Globus pallidus (tissue), 1 donor: ENCODE measurements around the gene DNAH17.

Experiments used
- DNase-seq: peaks from one replicate; pipeline ENCODE4 v3.0.0-alpha.2; 2015; ENCODE audit warnings: low spot score

The DNAH17 gene

GRCh38 chr17:78393575-78393974, 183.6 kb downstream of the DNAH17 start:
- DNase-seq = no peak

GRCh38 chr17:78392295-78392694, 184.9 kb downstream of the DNAH17 start:
- DNase-seq = no peak

- no peak for DNase-seq
Measured at GRCh38 chr17:78391843-78392242, 185.4 kb downstream of the DNAH17 start.

GRCh38 chr17:78391051-78391431, 186.2 kb downstream of the DNAH17 start:
- DNase-seq = no peak

GRCh38 chr17:78390241-78391050, 186.8 kb downstream of the DNAH17 start:
- no peak for DNase-seq

- DNase-seq = peak; percentile 54
Measured at GRCh38 chr17:78387977-78388941, 188.9 kb downstream of the DNAH17 start.

- DNase-seq = no peak
Measured at GRCh38 chr17:78384479-78385175, 192.6 kb downstream of the DNAH17 start.

GRCh38 chr17:78383725-78384471, 193.3 kb downstream of the DNAH17 start:
- DNase-seq = peak; percentile 26

GRCh38 chr17:78381601-78382232, 195.5 kb downstream of the DNAH17 start:
- no peak for DNase-seq

GRCh38 chr17:78380370-78380769, 196.8 kb downstream of the DNAH17 start:
- DNase-seq = no peak

GRCh38 chr17:78379131-78379491, 198.1 kb downstream of the DNAH17 start:
- DNase-seq = no peak

- peak; percentile 60 for DNase-seq
Measured at GRCh38 chr17:78378225-78379130, 198.7 kb downstream of the DNAH17 start, which contains the start of gene PGS1. PGS1 (plus strand) TSS chr17:78378649; CDS start chr17:78378666, 17 bp downstream.

- no peak for DNase-seq
Measured at GRCh38 chr17:78377858-78378224, 199.4 kb downstream of the DNAH17 start.

GRCh38 chr17:78376161-78376560, 201.0 kb downstream of the DNAH17 start:
- no peak for DNase-seq

GRCh38 chr17:78375401-78376151, 201.6 kb downstream of the DNAH17 start:
- DNase-seq = no peak

GRCh38 chr17:78374631-78375274, 202.4 kb downstream of the DNAH17 start:
- DNase-seq = no peak

GRCh38 chr17:78374189-78374588, 203.0 kb downstream of the DNAH17 start:
- DNase-seq = no peak
